OCI-M2 (cell line): ENCODE results near the gene ATOH8.
"Not testable (repeated sequence)": the region's sequence is repeated elsewhere in the genome, so short reads cannot be mapped to it uniquely, and the experiment has no call there.

Experiments used
- DNase-seq: peaks from one replicate; lab custom pipeline; 2025; ENCODE audit not compliant: unreplicated experiment; lab: John Stamatoyannopoulos, UW

The ATOH8 gene

GRCh38 chr2:85823951-85824350 lies 70.2 kb downstream of the ATOH8 start:
- no peak for DNase-seq

- DNase-seq = peak; percentile 47
Observed at GRCh38 chr2:85826990-85827878, 73.4 kb downstream of the ATOH8 start.

GRCh38 chr2:85827879-85828569 lies 74.2 kb downstream of the ATOH8 start:
- DNase-seq = no peak

DNA sequence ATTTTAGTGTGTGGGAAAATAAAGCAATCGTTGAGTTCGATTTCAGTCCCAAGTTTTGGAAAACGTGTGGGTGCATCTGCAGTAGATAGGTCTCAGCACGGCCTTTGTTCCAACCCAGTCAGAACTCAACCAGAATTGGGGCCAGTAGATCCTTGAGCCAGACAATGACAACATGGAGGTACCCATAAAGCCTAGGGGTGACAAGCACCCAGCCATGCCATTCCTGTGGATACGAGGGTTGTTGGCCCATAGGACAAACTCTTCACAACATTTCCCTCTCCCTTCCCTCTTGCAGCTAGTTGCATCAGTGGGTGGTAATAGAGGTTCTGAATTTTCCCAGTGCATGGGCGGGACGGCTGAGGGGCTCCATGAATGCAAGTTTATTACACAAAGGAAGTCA lies 74.9 kb downstream of the ATOH8 start:
- DNase-seq = no peak

- not testable (repeated sequence) for DNase-seq
Observed at GRCh38 chr2:85829394-85829793, 75.6 kb downstream of the ATOH8 start.

DNA sequence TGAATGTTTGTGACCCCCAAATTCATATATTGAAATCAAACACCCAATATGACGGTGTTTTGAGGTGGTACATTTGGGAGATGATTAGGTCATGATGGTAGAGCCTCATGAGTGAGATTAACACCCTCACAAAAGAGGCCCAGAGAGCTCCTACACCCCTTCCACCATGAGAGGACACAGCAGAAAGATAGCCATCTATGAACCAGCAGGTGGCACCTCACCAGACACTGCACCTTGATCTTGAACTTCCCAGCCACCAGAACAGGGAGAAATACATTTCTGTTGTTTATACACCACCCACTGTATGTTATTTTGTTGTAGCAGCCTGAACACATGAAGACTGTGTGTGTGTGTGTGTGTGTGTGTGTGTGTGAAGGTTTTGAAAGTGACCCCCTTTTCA lies 76.9 kb downstream of the ATOH8 start:
- DNase-seq = no peak

DNA sequence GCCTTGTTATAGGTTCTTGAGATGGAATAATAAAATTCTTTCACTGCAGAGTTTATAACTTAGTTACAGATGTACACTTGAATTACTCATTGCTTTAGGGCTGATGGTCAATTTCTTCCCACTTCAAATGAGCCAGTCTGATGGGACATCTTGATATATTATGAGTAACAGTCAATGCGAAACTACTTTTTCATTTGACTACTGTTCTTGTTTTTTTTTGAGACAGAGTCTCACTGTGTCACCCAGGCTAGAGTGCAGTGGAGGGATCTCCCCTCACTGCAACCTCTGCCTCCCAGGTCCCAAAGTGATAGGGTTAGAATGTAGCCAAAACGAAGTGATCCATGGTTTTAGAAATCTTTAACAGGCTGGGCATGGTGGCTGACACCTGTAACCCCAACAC lies 77.9 kb downstream of the ATOH8 start:
- no peak for DNase-seq

GRCh38 chr2:85834466-85834865 lies 80.7 kb downstream of the ATOH8 start:
- DNase-seq = no peak
